ENCODE measurements around the gene MSH6. TPM values are rescaled to one million over a fixed set of nuclear protein-coding genes. Genes with fewer than 3 reads are reported as not detected.

The MSH6 gene
- 10 to 100 TPM; 29.4 to 38.3 TPM for total RNA-seq
- 10 to 100 TPM; 10.0 to 10.5 TPM for polyA plus RNA-seq
- long read RNA-seq, donor 1, partial matches to known transcripts: 7 of 10 reads
- long read RNA-seq, donor 1, other reads (novel, unspliced or antisense): 3 of 10 reads
- long read RNA-seq, donor 2, full-length matches to known transcripts: 4 of 12 reads
- long read RNA-seq, donor 2, partial matches to known transcripts: 7 of 12 reads
- long read RNA-seq, donor 2, other reads (novel, unspliced or antisense): 1 of 12 reads

GRCh38 chr2:47782671-47783485 lies at the start of gene MSH6:
Gene MSH6, plus strand, starts transcription at chr2:47783145. Its CDS starts 89 bp downstream, at chr2:47783234.
- ATAC-seq (ENCODE audit: low FRiP score): peak; percentile 97
- H3K27me3 ChIP-seq (ENCODE audit: control insufficient read depth in 1 of 2, insufficient read depth in 2 of 2, low read length in 1 of 2): no peaks in the 10 kb centered on the region
- no peaks in the 10 kb centered on the region for H3K36me3 ChIP-seq (ENCODE audit: control insufficient read depth in 1 of 2, insufficient read depth in 2 of 2, low read length in 1 of 2)
- DNase-seq: peak; percentile 93 to 96
- intact Hi-C loops (cut with DNase I): loop anchor here (5.0 to 10.0 kb wide), 3 partner anchors 122 to 324 kb away; partner anchors contain the start of gene FBXO11 (in 2 of the 2)
- H3K4me1 ChIP-seq (ENCODE audit: control insufficient read depth in 1 of 2, insufficient read depth in 2 of 2, low read length in 2 of 2): no peaks in the 10 kb centered on the region
- 0% methylated on average over 82 to 98 of the region's 98 CpGs for WGBS, 2 donors
- peak within 1 kb of the TSS in 1 of 2 donors; percentile 78 for H3K27ac ChIP-seq (ENCODE audit: low read depth in 1 of 2, low read length in 2 of 2)
- no peaks in the 10 kb centered on the region for H3K9me3 ChIP-seq (ENCODE audit: control insufficient read depth, low read length)
- H3K4me3 ChIP-seq (ENCODE audit: low read length in 2 of 2): peak within 1 kb of the TSS; percentile 73 to 87

- no peaks in the 10 kb centered on the region for H3K4me1 ChIP-seq (ENCODE audit: control insufficient read depth in 1 of 2, insufficient read depth in 2 of 2, low read length in 2 of 2)
- no peak overlapping the region for H3K27ac ChIP-seq (ENCODE audit: low read depth in 1 of 2, low read length in 2 of 2)
- WGBS, 2 donors: 42 to 44% methylated on average over 4 of the region's 4 CpGs
- intact Hi-C loops (cut with DNase I): no loop called here
- ATAC-seq (ENCODE audit: low FRiP score): no peak
- no peak overlapping the region for H3K4me3 ChIP-seq (ENCODE audit: low read length in 2 of 2)
- DNase-seq: no peak
- H3K27me3 ChIP-seq (ENCODE audit: control insufficient read depth in 1 of 2, insufficient read depth in 2 of 2, low read length in 1 of 2): no peaks in the 10 kb centered on the region
- no peaks in the 10 kb centered on the region for H3K9me3 ChIP-seq (ENCODE audit: control insufficient read depth, low read length)
- H3K36me3 ChIP-seq (ENCODE audit: control insufficient read depth in 1 of 2, insufficient read depth in 2 of 2, low read length in 1 of 2): no peaks in the 10 kb centered on the region
Observed at GRCh38 chr2:47735136-47735869, 47.6 kb upstream of the MSH6 start.

- DNase-seq: no peak
- no peaks in the 10 kb centered on the region for H3K4me1 ChIP-seq (ENCODE audit: control insufficient read depth in 1 of 2, insufficient read depth in 2 of 2, low read length in 2 of 2)
- intact Hi-C loops (cut with DNase I): no loop called here
- no peaks in the 10 kb centered on the region for H3K9me3 ChIP-seq (ENCODE audit: control insufficient read depth, low read length)
- WGBS, 2 donors: 91 to 98% methylated on average over 3 of the region's 3 CpGs
- H3K27ac ChIP-seq (ENCODE audit: low read depth in 1 of 2, low read length in 2 of 2): no peak overlapping the region
- no peaks in the 10 kb centered on the region for H3K27me3 ChIP-seq (ENCODE audit: control insufficient read depth in 1 of 2, insufficient read depth in 2 of 2, low read length in 1 of 2)
- H3K4me3 ChIP-seq (ENCODE audit: low read length in 2 of 2): no peak overlapping the region
- ATAC-seq (ENCODE audit: low FRiP score): no peak
- no peaks in the 10 kb centered on the region for H3K36me3 ChIP-seq (ENCODE audit: control insufficient read depth in 1 of 2, insufficient read depth in 2 of 2, low read length in 1 of 2)
Observed at GRCh38 chr2:47735912-47736311, 47.0 kb upstream of the MSH6 start.

- Histone ChIP-seq H3K4me1 (ENCODE audit: control insufficient read depth in 1 of 2, insufficient read depth in 2 of 2, low read length in 2 of 2) (no peaks in the 10 kb centered on the region), H3K36me3 (ENCODE audit: control insufficient read depth in 1 of 2, insufficient read depth in 2 of 2, low read length in 1 of 2) (no peaks in the 10 kb centered on the region), H3K4me3 (ENCODE audit: low read length in 2 of 2) (no peak overlapping the region), H3K27me3 (ENCODE audit: control insufficient read depth in 1 of 2, insufficient read depth in 2 of 2, low read length in 1 of 2) (no peaks in the 10 kb centered on the region), H3K27ac (ENCODE audit: low read depth in 1 of 2, low read length in 2 of 2) (no peak overlapping the region), H3K9me3 (ENCODE audit: control insufficient read depth, low read length) (no peaks in the 10 kb centered on the region)
- WGBS, 2 donors: 83 to 86% methylated on average over 3 of the region's 3 CpGs
- intact Hi-C loops (cut with DNase I): no loop called here
- DNase-seq: no peak
- no peak for ATAC-seq (ENCODE audit: low FRiP score)
Observed at GRCh38 chr2:47737191-47737975, 45.6 kb upstream of the MSH6 start.

GRCh38 chr2:47738331-47738730 lies 44.6 kb upstream of the MSH6 start:
- Histone ChIP-seq H3K27me3 (ENCODE audit: control insufficient read depth in 1 of 2, insufficient read depth in 2 of 2, low read length in 1 of 2) (peaks cover 0 to 2% of the 10 kb centered on the region in 2 donors), H3K27ac (ENCODE audit: low read depth in 1 of 2, low read length in 2 of 2) (no peak overlapping the region), H3K4me3 (ENCODE audit: low read length in 2 of 2) (no peak overlapping the region), H3K4me1 (ENCODE audit: control insufficient read depth in 1 of 2, insufficient read depth in 2 of 2, low read length in 2 of 2) (no peaks in the 10 kb centered on the region), H3K9me3 (ENCODE audit: control insufficient read depth, low read length) (no peaks in the 10 kb centered on the region), H3K36me3 (ENCODE audit: control insufficient read depth in 1 of 2, insufficient read depth in 2 of 2, low read length in 1 of 2) (no peaks in the 10 kb centered on the region)
- 75% methylated on average over 5 of the region's 5 CpGs for WGBS, 2 donors
- ATAC-seq (ENCODE audit: low FRiP score) (no peak), DNase-seq (no peak)
- intact Hi-C loops (cut with DNase I): no loop called here

- DNase-seq (no peak), ATAC-seq (ENCODE audit: low FRiP score) (no peak)
- 47 to 50% methylated on average over 3 of the region's 3 CpGs for WGBS, 2 donors
- H3K27ac ChIP-seq (ENCODE audit: low read depth in 1 of 2, low read length in 2 of 2): no peak overlapping the region
- no peaks in the 10 kb centered on the region for H3K9me3 ChIP-seq (ENCODE audit: control insufficient read depth, low read length)
- H3K4me1 ChIP-seq (ENCODE audit: control insufficient read depth in 1 of 2, insufficient read depth in 2 of 2, low read length in 2 of 2): no peaks in the 10 kb centered on the region
- peaks cover 0 to 2% of the 10 kb centered on the region in 2 donors for H3K27me3 ChIP-seq (ENCODE audit: control insufficient read depth in 1 of 2, insufficient read depth in 2 of 2, low read length in 1 of 2)
- intact Hi-C loops (cut with DNase I): no loop called here
- H3K4me3 ChIP-seq (ENCODE audit: low read length in 2 of 2): no peak overlapping the region
- H3K36me3 ChIP-seq (ENCODE audit: control insufficient read depth in 1 of 2, insufficient read depth in 2 of 2, low read length in 1 of 2): no peaks in the 10 kb centered on the region
Observed at GRCh38 chr2:47741101-47741500, 41.8 kb upstream of the MSH6 start.

- WGBS, 2 donors: 49 to 54% methylated on average over 3 of the region's 3 CpGs
- Histone ChIP-seq H3K4me1 (ENCODE audit: control insufficient read depth in 1 of 2, insufficient read depth in 2 of 2, low read length in 2 of 2) (no peaks in the 10 kb centered on the region), H3K27me3 (ENCODE audit: control insufficient read depth in 1 of 2, insufficient read depth in 2 of 2, low read length in 1 of 2) (peaks cover 0 to 2% of the 10 kb centered on the region in 2 donors), H3K36me3 (ENCODE audit: control insufficient read depth in 1 of 2, insufficient read depth in 2 of 2, low read length in 1 of 2) (no peaks in the 10 kb centered on the region), H3K4me3 (ENCODE audit: low read length in 2 of 2) (no peak overlapping the region), H3K27ac (ENCODE audit: low read depth in 1 of 2, low read length in 2 of 2) (no peak overlapping the region), H3K9me3 (ENCODE audit: control insufficient read depth, low read length) (no peaks in the 10 kb centered on the region)
- no peak for DNase-seq
- no peak for ATAC-seq (ENCODE audit: low FRiP score)
- intact Hi-C loops (cut with DNase I): no loop called here
Observed at GRCh38 chr2:47741637-47742036, 41.3 kb upstream of the MSH6 start.

- no peak for ATAC-seq (ENCODE audit: low FRiP score)
- peaks cover 7% of the 10 kb centered on the region for H3K9me3 ChIP-seq (ENCODE audit: control insufficient read depth, low read length)
- no peaks in the 10 kb centered on the region for H3K4me1 ChIP-seq (ENCODE audit: control insufficient read depth in 1 of 2, insufficient read depth in 2 of 2, low read length in 2 of 2)
- H3K27ac ChIP-seq (ENCODE audit: low read depth in 1 of 2, low read length in 2 of 2): no peak overlapping the region
- WGBS, 2 donors: 62 to 66% methylated on average over 2 of the region's 2 CpGs
- no peak overlapping the region for H3K4me3 ChIP-seq (ENCODE audit: low read length in 2 of 2)
- intact Hi-C loops (cut with DNase I): no loop called here
- H3K27me3 ChIP-seq (ENCODE audit: control insufficient read depth in 1 of 2, insufficient read depth in 2 of 2, low read length in 1 of 2): peaks cover 0 to 2% of the 10 kb centered on the region in 2 donors
- no peaks in the 10 kb centered on the region for H3K36me3 ChIP-seq (ENCODE audit: control insufficient read depth in 1 of 2, insufficient read depth in 2 of 2, low read length in 1 of 2)
- DNase-seq: no peak
Observed at GRCh38 chr2:47744074-47744473, 38.9 kb upstream of the MSH6 start.

All from aorta (tissue), 5 donors.